NCI-H2227 treated with DMSO at 0.1 percent for 48 hours (cell line): ENCODE data around the gene PAFAH1B2.
"Not testable (repeated sequence)": the region's sequence is repeated elsewhere in the genome, so short reads cannot be mapped to it uniquely, and the experiment has no call there.

Experiments
- DNase-seq: peaks from one replicate; lab custom pipeline; 2025; lab: John Stamatoyannopoulos, UW

PAFAH1B2 gene

GRCh38 chr11:117127171-117127901, 16.8 kb upstream of the PAFAH1B2 start:
- DNase-seq = no peak

GRCh38 chr11:117128289-117128688, 15.8 kb upstream of the PAFAH1B2 start:
- no peak for DNase-seq

GRCh38 chr11:117130396-117130795, 13.7 kb upstream of the PAFAH1B2 start:
- DNase-seq = not testable (repeated sequence)

GRCh38 chr11:117130879-117131278, 13.2 kb upstream of the PAFAH1B2 start:
- DNase-seq = no peak

- DNase-seq = no peak
These were observed 9.7 kb upstream of the PAFAH1B2 start for GRCh38 chr11:117134431-117134830.

- DNase-seq = not testable (repeated sequence)
These were observed 9.1 kb upstream of the PAFAH1B2 start for GRCh38 chr11:117134979-117135378.

- DNase-seq = not testable (repeated sequence)
These were observed 6.6 kb upstream of the PAFAH1B2 start for GRCh38 chr11:117137223-117138086.

- peak; percentile 52 for DNase-seq
These were observed 697 bp upstream of the PAFAH1B2 start for GRCh38 chr11:117143390-117143789.

- peak; percentile 47 for DNase-seq
These were observed 648 bp downstream of the PAFAH1B2 start for GRCh38 chr11:117144477-117145392.

- peak; percentile 28 for DNase-seq
These were observed 1.3 kb downstream of the PAFAH1B2 start for GRCh38 chr11:117145393-117145761.

- no peak for DNase-seq
These were observed 2.4 kb downstream of the PAFAH1B2 start for GRCh38 chr11:117146521-117146920.

GRCh38 chr11:117152066-117152465, 8.0 kb downstream of the PAFAH1B2 start:
- DNase-seq = no peak

- no peak for DNase-seq
These were observed 10.4 kb downstream of the PAFAH1B2 start for GRCh38 chr11:117154468-117154867.

- no peak for DNase-seq
These were observed 13.4 kb downstream of the PAFAH1B2 start for GRCh38 chr11:117157507-117157906.

- no peak for DNase-seq
These were observed 15.8 kb downstream of the PAFAH1B2 start for GRCh38 chr11:117159892-117160291.

GRCh38 chr11:117160826-117161225, 16.7 kb downstream of the PAFAH1B2 start:
- no peak for DNase-seq

- no peak for DNase-seq
These were observed 22.4 kb downstream of the PAFAH1B2 start for GRCh38 chr11:117166491-117166890.

- DNase-seq = no peak
These were observed 25.6 kb downstream of the PAFAH1B2 start for GRCh38 chr11:117169736-117170135.

- DNase-seq = no peak
These were observed 26.1 kb downstream of the PAFAH1B2 start for GRCh38 chr11:117170210-117170609.

GRCh38 chr11:117171007-117171403, 26.9 kb downstream of the PAFAH1B2 start:
- DNase-seq = no peak

- no peak for DNase-seq
These were observed 27.4 kb downstream of the PAFAH1B2 start for GRCh38 chr11:117171404-117172061.
